ENCODE results near the gene MAOA. TPM values are rescaled to one million over a fixed set of nuclear protein-coding genes. Genes with fewer than 3 reads are reported as not detected.

The MAOA gene
- total RNA-seq, 1 donor from 2014 or later = 12.5 TPM

- no peaks in the 10 kb centered on the region for H3K27me3 Mint-ChIP-seq
- DNase-seq (ENCODE audit: low spot score, unreplicated experiment) = no peak
- no peaks in the 10 kb centered on the region for H3K36me3 Mint-ChIP-seq (ENCODE audit: insufficient read depth)
- no peak overlapping the region for H3K27ac Mint-ChIP-seq
- peaks cover 9% of the 10 kb centered on the region for H3K4me1 Mint-ChIP-seq (ENCODE audit: low read depth)
- no peak for TF ChIP-seq CTCF (IDR thresholded peaks at IDR 0.05; ENCODE audit: unreplicated experiment)
- no peaks in the 10 kb centered on the region for H3K9me3 Mint-ChIP-seq (ENCODE audit: low read depth)
- no peak overlapping the region for H3K4me3 Mint-ChIP-seq (ENCODE audit: low read depth)
Measured at GRCh38 chrX:43644124-43644701, 11.9 kb upstream of the MAOA start.

- Mint-ChIP-seq H3K36me3 (ENCODE audit: insufficient read depth) (no peaks in the 10 kb centered on the region), H3K27ac (no peak overlapping the region), H3K27me3 (no peaks in the 10 kb centered on the region), H3K4me1 (ENCODE audit: low read depth) (peaks cover 4% of the 10 kb centered on the region), H3K4me3 (ENCODE audit: low read depth) (no peak overlapping the region), H3K9me3 (ENCODE audit: low read depth) (no peaks in the 10 kb centered on the region)
- TF ChIP-seq CTCF (IDR thresholded peaks at IDR 0.05; ENCODE audit: unreplicated experiment) = no peak
- DNase-seq (ENCODE audit: low spot score, unreplicated experiment) = no peak
Measured at GRCh38 chrX:43646800-43647199, 9.3 kb upstream of the MAOA start.

- no peaks in the 10 kb centered on the region for H3K27me3 Mint-ChIP-seq
- peaks cover 10% of the 10 kb centered on the region for H3K9me3 Mint-ChIP-seq (ENCODE audit: low read depth)
- no peaks in the 10 kb centered on the region for H3K36me3 Mint-ChIP-seq (ENCODE audit: insufficient read depth)
- peak; percentile 46 for TF ChIP-seq CTCF (IDR thresholded peaks at IDR 0.05; ENCODE audit: unreplicated experiment)
- H3K27ac Mint-ChIP-seq = peak overlapping the region; percentile 100
- peak overlapping the region; percentile 90 for H3K4me3 Mint-ChIP-seq (ENCODE audit: low read depth)
- DNase-seq (ENCODE audit: low spot score, unreplicated experiment) = peak; percentile 79
- H3K4me1 Mint-ChIP-seq (ENCODE audit: low read depth) = peaks cover 2% of the 10 kb centered on the region
Measured at GRCh38 chrX:43654431-43655150, 1.5 kb upstream of the MAOA start.

GRCh38 chrX:43655151-43656004 is 721 bp upstream of the MAOA start:
- no peaks in the 10 kb centered on the region for H3K36me3 Mint-ChIP-seq (ENCODE audit: insufficient read depth)
- no peaks in the 10 kb centered on the region for H3K27me3 Mint-ChIP-seq
- TF ChIP-seq CTCF (IDR thresholded peaks at IDR 0.05; ENCODE audit: unreplicated experiment) = peak; percentile 5
- H3K9me3 Mint-ChIP-seq (ENCODE audit: low read depth) = peaks cover 10% of the 10 kb centered on the region
- H3K27ac Mint-ChIP-seq = peak overlapping the region; percentile 100
- H3K4me3 Mint-ChIP-seq (ENCODE audit: low read depth) = peak overlapping the region; percentile 90
- DNase-seq (ENCODE audit: low spot score, unreplicated experiment) = peak; percentile 10
- H3K4me1 Mint-ChIP-seq (ENCODE audit: low read depth) = peaks cover 2% of the 10 kb centered on the region

GRCh38 chrX:43657671-43658070 is 1.6 kb downstream of the MAOA start:
- Mint-ChIP-seq H3K4me1 (ENCODE audit: low read depth) (peaks cover 2% of the 10 kb centered on the region), H3K9me3 (ENCODE audit: low read depth) (peaks cover 8% of the 10 kb centered on the region), H3K27me3 (no peaks in the 10 kb centered on the region), H3K27ac (no peak overlapping the region), H3K4me3 (ENCODE audit: low read depth) (peak overlapping the region; percentile 24), H3K36me3 (ENCODE audit: insufficient read depth) (no peaks in the 10 kb centered on the region)
- TF ChIP-seq CTCF (IDR thresholded peaks at IDR 0.05; ENCODE audit: unreplicated experiment) = no peak
- DNase-seq (ENCODE audit: low spot score, unreplicated experiment) = no peak

Measured in progenitor cell of endocrine pancreas (in vitro differentiated cells).